ENCODE results near the gene C3orf62. TPM values are rescaled to one million over a fixed set of nuclear protein-coding genes. Genes with fewer than 3 reads are reported as not detected.
"Not testable (repeated sequence)": the region's sequence is repeated elsewhere in the genome, so short reads cannot be mapped to it uniquely, and the experiment has no call there.

The C3orf62 gene
- total RNA-seq, 1 experiment from 2014 or later, result 1.6 TPM

- Histone ChIP-seq H3K4me3 (no peak overlapping the region), H3K27ac (no peak overlapping the region), H3K36me3 (no peaks in the 10 kb centered on the region), H3K27me3 (no peaks in the 10 kb centered on the region), H3K9me3 (replicated peaks) (no peaks in the 10 kb centered on the region), H3K4me1 (no peaks in the 10 kb centered on the region)
- DNase-seq, result no peak
Measured at GRCh38 chr3:49253512-49253911, 23.5 kb downstream of the C3orf62 start.

- Histone ChIP-seq H3K9me3 (replicated peaks) (no peaks in the 10 kb centered on the region), H3K4me3 (no peak overlapping the region), H3K4me1 (no peaks in the 10 kb centered on the region; the same call in 1 of the 2 replicates), H3K36me3 (no peaks in the 10 kb centered on the region), H3K27ac (no peak overlapping the region), H3K27me3 (no peaks in the 10 kb centered on the region)
- DNase-seq, result no peak
Measured at GRCh38 chr3:49248840-49249227, 28.2 kb downstream of the C3orf62 start.

GRCh38 chr3:49244581-49245205 is 32.3 kb downstream of the C3orf62 start:
- Histone ChIP-seq H3K9me3 (replicated peaks) (no peaks in the 10 kb centered on the region), H3K27me3 (no peaks in the 10 kb centered on the region), H3K4me3 (no peak overlapping the region), H3K36me3 (no peaks in the 10 kb centered on the region), H3K27ac (no peak overlapping the region), H3K4me1 (no peaks in the 10 kb centered on the region; the same call in 1 of the 2 replicates)
- peak in 1 of 2 experiments; percentile 17 for DNase-seq

- H3K36me3 ChIP-seq; H3K27ac ChIP-seq; H3K4me1 ChIP-seq; H3K27me3 ChIP-seq; H3K4me3 ChIP-seq; DNase-seq; H3K9me3 ChIP-seq (replicated peaks): not testable (repeated sequence)
Measured at GRCh38 chr3:49240091-49240490, 36.9 kb downstream of the C3orf62 start.

- H3K27me3 ChIP-seq, result no peaks in the 10 kb centered on the region
- no peak overlapping the region for H3K4me3 ChIP-seq
- H3K36me3 ChIP-seq, result no peaks in the 10 kb centered on the region
- no peak for DNase-seq
- no peaks in the 10 kb centered on the region for H3K4me1 ChIP-seq
- H3K27ac ChIP-seq, result no peak overlapping the region
- peaks cover under 1% of the 10 kb centered on the region for H3K9me3 ChIP-seq (replicated peaks)
Measured at GRCh38 chr3:49238274-49239127, 38.5 kb downstream of the C3orf62 start.

GRCh38 chr3:49237344-49237743 is 39.7 kb downstream of the C3orf62 start:
- Histone ChIP-seq H3K27me3 (no peaks in the 10 kb centered on the region), H3K27ac (no peak overlapping the region), H3K4me3 (no peak overlapping the region), H3K4me1 (no peaks in the 10 kb centered on the region), H3K36me3 (no peaks in the 10 kb centered on the region), H3K9me3 (replicated peaks) (peaks cover 6% of the 10 kb centered on the region)
- no peak for DNase-seq

GRCh38 chr3:49236226-49236625 is 40.8 kb downstream of the C3orf62 start:
- H3K9me3 ChIP-seq (replicated peaks), result peaks cover 6% of the 10 kb centered on the region
- no peaks in the 10 kb centered on the region for H3K36me3 ChIP-seq
- no peaks in the 10 kb centered on the region for H3K27me3 ChIP-seq
- DNase-seq, result no peak
- H3K4me3 ChIP-seq, result no peak overlapping the region
- no peak overlapping the region for H3K27ac ChIP-seq
- no peaks in the 10 kb centered on the region for H3K4me1 ChIP-seq

- H3K4me3 ChIP-seq, H3K4me1 ChIP-seq: not testable (repeated sequence)
Measured at GRCh38 chr3:49228817-49229216, 48.2 kb downstream of the C3orf62 start.

GRCh38 chr3:49222002-49222401 is 55.0 kb downstream of the C3orf62 start:
- Histone ChIP-seq H3K27me3 (no peaks in the 10 kb centered on the region), H3K9me3 (replicated peaks) (no peaks in the 10 kb centered on the region), H3K4me1 (peaks cover 10% of the 10 kb centered on the region), H3K36me3 (no peaks in the 10 kb centered on the region), H3K4me3 (no peak overlapping the region), H3K27ac (no peak overlapping the region)
- no peak for DNase-seq

More at GRCh38 chr3:49228817-49229216, 48.2 kb downstream of the C3orf62 start:
- not testable (repeated sequence) for H3K27me3 ChIP-seq; H3K9me3 ChIP-seq (replicated peaks); H3K36me3 ChIP-seq; DNase-seq; H3K27ac ChIP-seq

- H3K4me3 ChIP-seq; H3K36me3 ChIP-seq; H3K4me1 ChIP-seq; H3K27me3 ChIP-seq; H3K27ac ChIP-seq; DNase-seq; H3K9me3 ChIP-seq (replicated peaks): not testable (repeated sequence)
Measured at GRCh38 chr3:49220985-49221563, 56.0 kb downstream of the C3orf62 start.

- Histone ChIP-seq H3K27ac (peak overlapping the region; percentile 26), H3K36me3 (no peaks in the 10 kb centered on the region), H3K4me1 (peaks cover 10% of the 10 kb centered on the region), H3K27me3 (no peaks in the 10 kb centered on the region), H3K9me3 (replicated peaks) (peaks cover 1% of the 10 kb centered on the region), H3K4me3 (no peak overlapping the region)
- no peak for DNase-seq
Measured at GRCh38 chr3:49219132-49219531, 57.9 kb downstream of the C3orf62 start.

Other genes with a start within 250 kb of the C3orf62 start
- gene IMPDH2, start 247.8 kb downstream of the C3orf62 start, total RNA-seq (2014; rRNA removed; shearing (Covaris generic)), result 244 and 273 TPM in 2 replicates
- 89.8 and 94.5 TPM in 2 replicates for gene QRICH1, start 183.2 kb downstream of the C3orf62 start, total RNA-seq (2014; rRNA removed; shearing (Covaris generic))
- gene QARS1, start 172.5 kb downstream of the C3orf62 start, total RNA-seq (2014; rRNA removed; shearing (Covaris generic)), result 192 TPM in 2 replicates
- gene USP19, start 156.4 kb downstream of the C3orf62 start, total RNA-seq (2014; rRNA removed; shearing (Covaris generic)), result 39.2 and 41.2 TPM in 2 replicates
- 49.7 and 53.4 TPM in 2 replicates for gene LAMB2, start 144.2 kb downstream of the C3orf62 start, total RNA-seq (2014; rRNA removed; shearing (Covaris generic))
- 16.0 and 19.3 TPM in 2 replicates for gene CCDC71, start 110.9 kb downstream of the C3orf62 start, total RNA-seq (2014; rRNA removed; shearing (Covaris generic))
- 7.8 and 8.6 TPM in 2 replicates for gene KLHDC8B, start 105.6 kb downstream of the C3orf62 start, total RNA-seq (2014; rRNA removed; shearing (Covaris generic))
- 10.5 and 10.6 TPM in 2 replicates for gene USP4, start 62.8 kb upstream of the C3orf62 start, total RNA-seq (2014; rRNA removed; shearing (Covaris generic))
- gene GPX1, start 81.1 kb upstream of the C3orf62 start, total RNA-seq (2014; rRNA removed; shearing (Covaris generic)), result 128 and 148 TPM in 2 replicates
- gene RHOA, start 134.7 kb upstream of the C3orf62 start, total RNA-seq (2014; rRNA removed; shearing (Covaris generic)), result 321 and 323 TPM in 2 replicates
- 12.8 and 13.1 TPM in 2 replicates for gene TCTA, start 135.2 kb upstream of the C3orf62 start, total RNA-seq (2014; rRNA removed; shearing (Covaris generic))
- 0.26 TPM in 1 of 2 replicates, not detected in the other for gene AMT, start 145.2 kb upstream of the C3orf62 start, total RNA-seq (2014; rRNA removed; shearing (Covaris generic))
- gene NICN1, start 152.1 kb upstream of the C3orf62 start, total RNA-seq (2014; rRNA removed; shearing (Covaris generic)), result 2.4 and 2.6 TPM in 2 replicates
- 79.5 and 82.8 TPM in 2 replicates for gene DAG1, start 193.0 kb upstream of the C3orf62 start, total RNA-seq (2014; rRNA removed; shearing (Covaris generic))

Data from SJCRH30 (cell line).